HepG2 (cell line): ENCODE data around the gene URI1.

Source experiments
- REST ChIP-seq, 2 experiments: IDR thresholded peaks; 2 replicates each; pipeline ENCODE4 v1.6.1; 2011 to 2012; ENCODE audit warnings: low read length in 2 of 2, borderline replicate concordance in 1 of 2, low read depth in 1 of 2, mild to moderate bottlenecking in 1 of 2, moderate library complexity in 1 of 2
- ZNF121 ChIP-seq: sonication (generic); formaldehyde crosslinking; IDR thresholded peaks from 2 replicates; pipeline ENCODE4 v1.5.0; 2020; ENCODE audit warnings: mild to moderate bottlenecking, missing genetic modification reagents
- TF ChIP-seq, protein P1 (sequence below): sonication (generic); formaldehyde crosslinking; IDR thresholded peaks from 2 replicates; pipeline ENCODE4 v1.4.0; 2020; ENCODE audit warnings: missing genetic modification reagents

DNA sequence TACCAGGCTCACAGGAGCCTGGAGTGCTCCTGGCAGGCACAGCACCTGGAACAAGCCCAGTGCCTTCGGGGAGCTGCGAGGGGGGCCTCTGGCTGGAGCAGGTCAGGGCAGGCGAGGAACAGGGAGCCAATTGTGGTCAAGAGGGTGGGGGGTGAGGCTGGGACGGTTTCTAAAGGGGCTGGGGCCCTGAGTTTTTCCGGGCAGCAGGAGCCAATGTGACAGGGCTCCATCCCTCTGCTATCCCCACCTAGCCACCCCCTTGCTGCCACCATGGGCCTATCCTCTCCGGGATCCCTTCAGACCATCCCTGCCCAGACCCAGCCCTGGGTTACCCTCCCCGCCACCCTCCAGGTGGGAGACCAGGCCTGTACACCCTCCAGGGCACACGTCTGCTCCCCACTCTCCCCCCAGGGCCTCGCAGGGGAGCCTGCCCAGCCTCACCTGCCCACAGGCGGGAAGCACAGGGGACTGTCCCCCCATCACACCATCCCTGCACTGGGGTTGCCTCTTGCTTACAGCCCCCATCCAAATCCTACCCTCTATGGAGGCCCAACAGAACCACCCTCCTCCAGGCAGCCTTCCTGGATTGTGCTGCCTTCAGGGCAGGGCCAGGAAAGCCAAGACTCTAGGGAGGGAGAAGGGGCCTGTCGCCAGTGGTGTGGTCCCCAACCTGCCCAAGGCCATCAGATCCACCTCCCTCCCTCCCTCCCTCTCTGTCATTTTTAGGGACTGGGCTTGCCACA, 121.0 kb downstream of the URI1 start:
- TF ChIP-seq ZNF121 (CRISPR knock-in tag) (no peak), REST (IDR thresholded peaks at IDR 0.05; ENCODE audit: borderline replicate concordance in 1 of 2, low read depth in 1 of 2, low read length in 2 of 2) (no peak)
- TF ChIP-seq, protein P1, sequence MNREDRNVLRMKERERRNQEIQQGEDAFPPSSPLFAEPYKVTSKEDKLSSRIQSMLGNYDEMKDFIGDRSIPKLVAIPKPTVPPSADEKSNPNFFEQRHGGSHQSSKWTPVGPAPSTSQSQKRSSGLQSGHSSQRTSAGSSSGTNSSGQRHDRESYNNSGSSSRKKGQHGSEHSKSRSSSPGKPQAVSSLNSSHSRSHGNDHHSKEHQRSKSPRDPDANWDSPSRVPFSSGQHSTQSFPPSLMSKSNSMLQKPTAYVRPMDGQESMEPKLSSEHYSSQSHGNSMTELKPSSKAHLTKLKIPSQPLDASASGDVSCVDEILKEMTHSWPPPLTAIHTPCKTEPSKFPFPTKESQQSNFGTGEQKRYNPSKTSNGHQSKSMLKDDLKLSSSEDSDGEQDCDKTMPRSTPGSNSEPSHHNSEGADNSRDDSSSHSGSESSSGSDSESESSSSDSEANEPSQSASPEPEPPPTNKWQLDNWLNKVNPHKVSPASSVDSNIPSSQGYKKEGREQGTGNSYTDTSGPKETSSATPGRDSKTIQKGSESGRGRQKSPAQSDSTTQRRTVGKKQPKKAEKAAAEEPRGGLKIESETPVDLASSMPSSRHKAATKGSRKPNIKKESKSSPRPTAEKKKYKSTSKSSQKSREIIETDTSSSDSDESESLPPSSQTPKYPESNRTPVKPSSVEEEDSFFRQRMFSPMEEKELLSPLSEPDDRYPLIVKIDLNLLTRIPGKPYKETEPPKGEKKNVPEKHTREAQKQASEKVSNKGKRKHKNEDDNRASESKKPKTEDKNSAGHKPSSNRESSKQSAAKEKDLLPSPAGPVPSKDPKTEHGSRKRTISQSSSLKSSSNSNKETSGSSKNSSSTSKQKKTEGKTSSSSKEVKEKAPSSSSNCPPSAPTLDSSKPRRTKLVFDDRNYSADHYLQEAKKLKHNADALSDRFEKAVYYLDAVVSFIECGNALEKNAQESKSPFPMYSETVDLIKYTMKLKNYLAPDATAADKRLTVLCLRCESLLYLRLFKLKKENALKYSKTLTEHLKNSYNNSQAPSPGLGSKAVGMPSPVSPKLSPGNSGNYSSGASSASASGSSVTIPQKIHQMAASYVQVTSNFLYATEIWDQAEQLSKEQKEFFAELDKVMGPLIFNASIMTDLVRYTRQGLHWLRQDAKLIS = no peak
